Nephron progenitor cell (in vitro differentiated cells): ENCODE data around the gene PFKL.

Experiments used
- DNase-seq: peaks from one replicate; pipeline ENCODE4 v3.0.0; 2021
- H3K27ac Mint-ChIP-seq: 2 replicates; pipeline ENCODE4 v1.8.0; 2021; ENCODE audit warnings: mild to moderate bottlenecking, moderate library complexity, mixed read lengths
- H3K27me3 Mint-ChIP-seq: 2 replicates; pipeline ENCODE4 v1.8.0; 2021; ENCODE audit warnings: mild to moderate bottlenecking, low read depth, mixed read lengths; ENCODE audit not compliant: poor library complexity
- H3K36me3 Mint-ChIP-seq: 2 replicates; pipeline ENCODE4 v1.8.0; 2021; ENCODE audit warnings: low read depth, mixed read lengths
- H3K4me1 Mint-ChIP-seq: 2 replicates; pipeline ENCODE4 v1.8.0; 2021; ENCODE audit warnings: mixed read lengths
- H3K4me3 Mint-ChIP-seq: 2 replicates; pipeline ENCODE4 v1.8.0; 2021; ENCODE audit warnings: mild to moderate bottlenecking, moderate library complexity, mixed read lengths
- H3K9me3 Mint-ChIP-seq: 2 replicates; pipeline ENCODE4 v1.8.0; 2021; ENCODE audit warnings: mild to moderate bottlenecking, moderate library complexity, mixed read lengths
- TF ChIP-seq, protein P1 (sequence below): fragments of 200-600 bp; sonication (generic); IDR thresholded peaks from 2 replicates; pipeline ENCODE4 v1.5.0; 2021; ENCODE audit warnings: antibody characterized with exemption

PFKL gene

DNA sequence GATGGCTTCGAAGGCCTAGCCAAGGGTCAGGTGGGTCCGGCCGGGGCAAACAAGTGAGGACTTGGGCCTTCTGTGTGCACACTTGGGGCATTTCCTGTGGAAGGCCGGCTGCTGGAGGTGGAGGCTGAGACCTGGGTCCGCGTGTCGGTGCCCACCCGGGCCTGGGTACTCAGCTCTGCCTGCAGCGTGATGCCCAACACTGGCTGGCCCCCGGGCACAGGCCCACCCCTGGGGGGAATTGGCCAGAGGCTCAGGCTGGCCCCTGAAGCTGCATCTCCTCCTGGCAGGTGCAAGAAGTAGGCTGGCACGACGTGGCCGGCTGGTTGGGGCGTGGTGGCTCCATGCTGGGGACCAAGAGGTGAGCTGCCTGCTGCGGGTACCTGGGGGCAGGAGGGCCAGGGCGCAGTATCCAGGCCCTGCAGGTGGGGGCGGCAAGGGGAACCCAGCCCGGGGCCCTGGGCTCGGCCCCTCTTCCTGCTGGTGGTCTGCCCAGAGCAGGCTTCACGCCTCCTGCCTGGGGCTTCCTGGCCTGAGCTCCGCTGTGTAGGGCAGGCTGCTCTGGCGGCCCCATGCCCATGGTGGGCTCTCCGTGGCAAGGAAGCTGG, 22.1 kb downstream of the PFKL start:
- Mint-ChIP-seq H3K4me3 (no peak overlapping the region), H3K4me1 (no peaks in the 10 kb centered on the region), H3K9me3 (no peaks in the 10 kb centered on the region), H3K36me3 (no peaks in the 10 kb centered on the region), H3K27me3 (peaks cover 3% of the 10 kb centered on the region), H3K27ac (no peak overlapping the region)
- no peak for DNase-seq
- TF ChIP-seq, protein P1, sequence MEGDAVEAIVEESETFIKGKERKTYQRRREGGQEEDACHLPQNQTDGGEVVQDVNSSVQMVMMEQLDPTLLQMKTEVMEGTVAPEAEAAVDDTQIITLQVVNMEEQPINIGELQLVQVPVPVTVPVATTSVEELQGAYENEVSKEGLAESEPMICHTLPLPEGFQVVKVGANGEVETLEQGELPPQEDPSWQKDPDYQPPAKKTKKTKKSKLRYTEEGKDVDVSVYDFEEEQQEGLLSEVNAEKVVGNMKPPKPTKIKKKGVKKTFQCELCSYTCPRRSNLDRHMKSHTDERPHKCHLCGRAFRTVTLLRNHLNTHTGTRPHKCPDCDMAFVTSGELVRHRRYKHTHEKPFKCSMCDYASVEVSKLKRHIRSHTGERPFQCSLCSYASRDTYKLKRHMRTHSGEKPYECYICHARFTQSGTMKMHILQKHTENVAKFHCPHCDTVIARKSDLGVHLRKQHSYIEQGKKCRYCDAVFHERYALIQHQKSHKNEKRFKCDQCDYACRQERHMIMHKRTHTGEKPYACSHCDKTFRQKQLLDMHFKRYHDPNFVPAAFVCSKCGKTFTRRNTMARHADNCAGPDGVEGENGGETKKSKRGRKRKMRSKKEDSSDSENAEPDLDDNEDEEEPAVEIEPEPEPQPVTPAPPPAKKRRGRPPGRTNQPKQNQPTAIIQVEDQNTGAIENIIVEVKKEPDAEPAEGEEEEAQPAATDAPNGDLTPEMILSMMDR, result no peak

DNA sequence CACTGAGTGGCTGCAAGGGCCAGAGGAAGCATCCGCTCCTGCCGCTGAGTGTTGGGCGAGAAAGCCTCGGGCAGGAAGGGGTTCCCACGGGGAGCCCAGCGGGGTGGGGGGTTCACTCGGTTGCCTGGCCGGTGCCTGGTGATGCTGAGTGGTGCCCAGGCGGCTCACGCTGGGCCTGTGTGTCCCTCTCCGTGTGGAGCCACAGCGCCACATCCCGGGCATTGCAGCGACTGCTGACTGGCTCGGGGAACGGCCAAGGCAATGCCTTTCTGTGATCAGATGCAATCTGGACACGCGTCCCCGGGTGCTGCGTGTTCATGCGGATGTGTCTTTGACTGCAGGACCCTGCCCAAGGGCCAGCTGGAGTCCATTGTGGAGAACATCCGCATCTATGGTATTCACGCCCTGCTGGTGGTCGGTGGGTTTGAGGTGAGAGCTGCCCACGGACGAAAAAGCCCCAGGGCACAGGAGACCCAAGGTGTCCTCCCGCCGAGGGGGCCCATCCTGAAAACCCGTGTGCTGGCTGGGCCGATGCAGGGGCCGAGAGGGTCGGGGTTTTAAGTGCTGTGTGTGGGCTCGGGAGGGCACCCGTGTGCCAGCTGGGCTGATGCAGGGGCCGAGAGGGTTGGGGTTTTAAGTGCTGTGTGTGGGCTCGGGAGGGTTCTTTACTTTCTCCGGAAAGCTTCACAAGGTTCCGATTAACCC, 22.9 kb downstream of the PFKL start:
- Mint-ChIP-seq H3K4me3 (no peak overlapping the region), H3K27me3 (peaks cover 3% of the 10 kb centered on the region), H3K36me3 (no peaks in the 10 kb centered on the region), H3K9me3 (no peaks in the 10 kb centered on the region), H3K4me1 (no peaks in the 10 kb centered on the region), H3K27ac (no peak overlapping the region)
- no peak for DNase-seq
- TF ChIP-seq, protein P1, result no peak

DNA sequence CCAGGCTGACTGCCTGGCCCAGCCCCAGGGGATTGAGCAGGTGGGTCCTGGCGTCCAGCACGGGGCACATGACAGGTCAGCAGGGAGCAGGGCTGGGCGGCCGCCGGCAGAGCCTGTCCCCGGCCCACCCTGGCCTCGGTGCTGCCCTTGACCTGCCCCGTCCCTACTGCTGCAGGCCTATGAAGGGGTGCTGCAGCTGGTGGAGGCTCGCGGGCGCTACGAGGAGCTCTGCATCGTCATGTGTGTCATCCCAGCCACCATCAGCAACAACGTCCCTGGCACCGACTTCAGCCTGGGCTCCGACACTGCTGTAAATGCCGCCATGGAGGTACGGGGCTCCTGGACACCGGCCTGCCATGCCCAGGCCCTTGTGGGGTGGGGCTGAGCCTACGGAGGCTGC, 23.7 kb downstream of the PFKL start:
- no peaks in the 10 kb centered on the region for H3K36me3 Mint-ChIP-seq
- H3K27ac Mint-ChIP-seq, result no peak overlapping the region
- DNase-seq, result no peak
- TF ChIP-seq, protein P1, result no peak
- H3K4me3 Mint-ChIP-seq, result no peak overlapping the region
- peaks cover under 1% of the 10 kb centered on the region for H3K4me1 Mint-ChIP-seq
- peaks cover 3% of the 10 kb centered on the region for H3K27me3 Mint-ChIP-seq
- H3K9me3 Mint-ChIP-seq, result no peaks in the 10 kb centered on the region

DNA sequence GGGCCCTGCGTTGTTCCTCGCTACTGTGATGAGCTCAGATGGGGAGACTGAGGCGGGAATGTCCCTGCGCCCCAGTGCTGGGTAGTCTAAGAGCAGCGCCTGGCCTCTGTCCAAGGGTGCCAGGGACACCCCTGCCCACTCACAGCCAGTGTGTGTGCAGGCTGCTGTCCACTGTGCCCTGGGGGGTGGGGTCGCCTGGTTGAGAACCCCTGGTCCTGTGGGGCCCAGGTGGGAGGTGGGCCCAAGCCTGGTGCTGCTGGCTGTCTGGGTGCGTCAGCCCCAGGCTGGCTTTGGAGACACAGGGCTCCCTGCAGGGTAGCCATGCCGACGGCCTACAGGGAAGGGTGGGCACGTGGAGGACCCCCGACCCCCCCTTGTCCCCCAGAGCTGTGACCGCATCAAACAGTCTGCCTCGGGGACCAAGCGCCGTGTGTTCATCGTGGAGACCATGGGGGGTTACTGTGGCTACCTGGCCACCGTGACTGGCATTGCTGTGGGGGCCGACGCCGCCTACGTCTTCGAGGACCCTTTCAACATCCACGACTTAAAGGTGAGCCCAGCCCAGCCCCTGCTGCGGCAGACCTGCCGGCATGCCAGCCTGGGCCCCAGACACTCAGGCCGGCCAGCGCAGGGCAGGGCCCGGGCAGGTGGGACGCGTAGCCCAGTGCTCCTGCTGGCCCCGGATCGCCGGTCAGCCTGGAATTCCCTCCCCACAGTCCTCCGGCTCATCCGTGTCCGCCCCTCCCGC, 24.4 kb downstream of the PFKL start:
- H3K4me1 Mint-ChIP-seq, result peaks cover 7% of the 10 kb centered on the region
- TF ChIP-seq, protein P1, result no peak
- H3K27me3 Mint-ChIP-seq, result peaks cover 3% of the 10 kb centered on the region
- no peak for DNase-seq
- no peak overlapping the region for H3K4me3 Mint-ChIP-seq
- H3K27ac Mint-ChIP-seq, result no peak overlapping the region
- no peaks in the 10 kb centered on the region for H3K36me3 Mint-ChIP-seq
- no peaks in the 10 kb centered on the region for H3K9me3 Mint-ChIP-seq

DNA sequence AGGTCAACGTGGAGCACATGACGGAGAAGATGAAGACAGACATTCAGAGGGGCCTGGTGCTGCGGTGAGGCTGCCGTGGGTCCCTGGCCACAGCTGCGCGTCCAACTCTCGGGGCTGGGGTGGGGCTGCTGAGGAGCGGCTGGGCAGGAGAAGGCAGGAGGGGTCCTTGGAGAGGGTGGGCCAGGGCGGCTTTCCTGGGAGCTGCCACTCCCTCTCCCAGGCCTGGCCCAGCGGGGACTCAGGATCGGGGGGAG, 24.9 kb downstream of the PFKL start:
- DNase-seq, result no peak
- Mint-ChIP-seq H3K27me3 (peaks cover 3% of the 10 kb centered on the region), H3K27ac (no peak overlapping the region), H3K4me1 (peaks cover 11% of the 10 kb centered on the region), H3K9me3 (no peaks in the 10 kb centered on the region), H3K4me3 (no peak overlapping the region), H3K36me3 (no peaks in the 10 kb centered on the region)
- TF ChIP-seq, protein P1, result no peak
